Measurements from ENCODE around the gene GALNT18.

Gene GALNT18

DNA sequence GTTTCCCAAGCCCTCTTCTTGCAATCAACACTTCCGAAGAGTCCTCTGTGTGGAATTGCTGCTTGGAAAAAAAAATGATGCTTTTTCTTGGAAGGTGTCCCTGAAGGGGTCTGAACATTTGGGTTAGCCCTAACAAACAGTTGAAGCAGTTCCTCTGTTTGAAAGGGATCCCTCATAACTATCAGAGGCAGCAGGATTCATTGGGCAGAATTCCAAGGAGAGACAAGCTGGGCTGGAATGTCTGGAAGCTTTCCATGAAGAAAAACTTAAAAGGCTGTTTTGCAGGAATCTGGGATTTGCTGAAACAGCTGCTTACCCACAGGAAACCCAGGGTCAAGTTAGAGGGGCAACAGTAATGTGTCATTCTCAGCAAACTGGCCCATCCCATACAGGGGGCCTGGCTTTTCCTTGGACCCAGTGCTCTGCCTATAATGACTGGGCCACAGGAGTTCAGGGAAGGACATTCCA lies 271.9 kb downstream of the GALNT18 start:
- H3K4me2 ChIP-seq (ENCODE audit: low read depth, low read length): no peak overlapping the region
- H3F3A ChIP-seq (ENCODE audit: insufficient read depth, low read length): no peaks in the 10 kb centered on the region
- H2AFZ ChIP-seq (ENCODE audit: low read length): no peak overlapping the region
- H3K4me3 ChIP-seq (ENCODE audit: low read length): no peak overlapping the region
- no peaks in the 10 kb centered on the region for H3K79me2 ChIP-seq (ENCODE audit: low read length)
- H3K9me2 ChIP-seq (replicated peaks; ENCODE audit: insufficient read depth, low read length): no peaks in the 10 kb centered on the region
- no peaks in the 10 kb centered on the region for H3K27me3 ChIP-seq (replicated peaks; ENCODE audit: insufficient read depth, low read length)
- TF ChIP-seq EZH2phosphoT487 (IDR thresholded peaks at IDR 0.05; ENCODE audit: low read length) (no peak), EZH2 (optimal IDR thresholded peaks at IDR 0.05; ENCODE audit: low read depth, low read length) (no peak)
- TF ChIP-seq, protein P1, sequence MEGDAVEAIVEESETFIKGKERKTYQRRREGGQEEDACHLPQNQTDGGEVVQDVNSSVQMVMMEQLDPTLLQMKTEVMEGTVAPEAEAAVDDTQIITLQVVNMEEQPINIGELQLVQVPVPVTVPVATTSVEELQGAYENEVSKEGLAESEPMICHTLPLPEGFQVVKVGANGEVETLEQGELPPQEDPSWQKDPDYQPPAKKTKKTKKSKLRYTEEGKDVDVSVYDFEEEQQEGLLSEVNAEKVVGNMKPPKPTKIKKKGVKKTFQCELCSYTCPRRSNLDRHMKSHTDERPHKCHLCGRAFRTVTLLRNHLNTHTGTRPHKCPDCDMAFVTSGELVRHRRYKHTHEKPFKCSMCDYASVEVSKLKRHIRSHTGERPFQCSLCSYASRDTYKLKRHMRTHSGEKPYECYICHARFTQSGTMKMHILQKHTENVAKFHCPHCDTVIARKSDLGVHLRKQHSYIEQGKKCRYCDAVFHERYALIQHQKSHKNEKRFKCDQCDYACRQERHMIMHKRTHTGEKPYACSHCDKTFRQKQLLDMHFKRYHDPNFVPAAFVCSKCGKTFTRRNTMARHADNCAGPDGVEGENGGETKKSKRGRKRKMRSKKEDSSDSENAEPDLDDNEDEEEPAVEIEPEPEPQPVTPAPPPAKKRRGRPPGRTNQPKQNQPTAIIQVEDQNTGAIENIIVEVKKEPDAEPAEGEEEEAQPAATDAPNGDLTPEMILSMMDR (IDR thresholded peaks at IDR 0.05; ENCODE audit: low read length): no peak
- no peaks in the 10 kb centered on the region for H4K20me1 ChIP-seq (ENCODE audit: insufficient read depth, low read length)
- no peaks in the 10 kb centered on the region for H3K36me3 ChIP-seq (replicated peaks; ENCODE audit: insufficient read depth, low read length)
- no peak overlapping the region for H3K9ac ChIP-seq (ENCODE audit: low read length)
- no peak for DNase-seq
- H3K4me1 ChIP-seq (ENCODE audit: low read length): no peaks in the 10 kb centered on the region
- no peak overlapping the region for H3K27ac ChIP-seq (ENCODE audit: low read length)
- H3K9me3 ChIP-seq (replicated peaks; ENCODE audit: insufficient read depth, low read length): no peaks in the 10 kb centered on the region

DNA sequence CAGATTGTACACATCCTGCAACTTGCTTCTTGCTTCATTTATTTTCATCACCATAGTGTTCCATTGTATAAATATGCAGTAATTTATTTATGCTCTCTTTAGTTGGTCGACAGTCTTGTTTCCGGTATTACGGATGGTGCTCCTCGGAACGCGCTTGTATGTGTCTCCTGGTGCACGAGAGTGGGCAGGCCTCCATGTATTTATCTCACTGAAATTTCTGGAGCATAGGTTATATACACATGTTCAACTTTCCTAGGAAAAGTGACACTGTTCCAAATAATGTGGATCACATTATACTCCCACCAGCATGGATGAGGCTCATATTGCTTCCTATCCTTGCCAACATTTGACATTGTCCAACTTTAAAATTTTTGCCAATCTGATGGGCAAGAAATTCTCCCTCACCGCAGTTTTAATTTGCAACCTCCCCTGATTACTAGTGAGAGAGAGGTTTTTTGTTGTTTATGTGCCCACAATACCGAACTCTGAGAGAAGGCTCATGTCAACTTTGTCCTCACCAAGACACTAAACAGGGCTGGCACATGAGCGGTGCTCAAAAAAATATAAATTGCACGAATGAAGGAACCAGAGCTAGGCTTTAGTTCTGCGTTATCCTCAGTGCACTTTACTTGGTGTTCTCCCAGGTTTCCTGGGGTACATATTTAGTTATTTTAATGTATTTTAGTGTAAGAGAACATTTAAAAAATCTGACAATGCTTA lies 272.5 kb downstream of the GALNT18 start:
- H3K4me1 ChIP-seq (ENCODE audit: low read length): no peaks in the 10 kb centered on the region
- no peaks in the 10 kb centered on the region for H3K27me3 ChIP-seq (replicated peaks; ENCODE audit: insufficient read depth, low read length)
- DNase-seq: no peak
- H3K9me3 ChIP-seq (replicated peaks; ENCODE audit: insufficient read depth, low read length): no peaks in the 10 kb centered on the region
- TF ChIP-seq, protein P1 (IDR thresholded peaks at IDR 0.05; ENCODE audit: low read length): no peak
- TF ChIP-seq EZH2phosphoT487 (IDR thresholded peaks at IDR 0.05; ENCODE audit: low read length) (no peak), EZH2 (optimal IDR thresholded peaks at IDR 0.05; ENCODE audit: low read depth, low read length) (no peak)
- no peak overlapping the region for H2AFZ ChIP-seq (ENCODE audit: low read length)
- H3K79me2 ChIP-seq (ENCODE audit: low read length): no peaks in the 10 kb centered on the region
- H3F3A ChIP-seq (ENCODE audit: insufficient read depth, low read length): no peaks in the 10 kb centered on the region
- no peak overlapping the region for H3K4me3 ChIP-seq (ENCODE audit: low read length)
- no peak overlapping the region for H3K9ac ChIP-seq (ENCODE audit: low read length)
- H3K4me2 ChIP-seq (ENCODE audit: low read depth, low read length): no peak overlapping the region
- no peaks in the 10 kb centered on the region for H3K9me2 ChIP-seq (replicated peaks; ENCODE audit: insufficient read depth, low read length)
- H3K36me3 ChIP-seq (replicated peaks; ENCODE audit: insufficient read depth, low read length): no peaks in the 10 kb centered on the region
- no peak overlapping the region for H3K27ac ChIP-seq (ENCODE audit: low read length)
- no peaks in the 10 kb centered on the region for H4K20me1 ChIP-seq (ENCODE audit: insufficient read depth, low read length)

DNA sequence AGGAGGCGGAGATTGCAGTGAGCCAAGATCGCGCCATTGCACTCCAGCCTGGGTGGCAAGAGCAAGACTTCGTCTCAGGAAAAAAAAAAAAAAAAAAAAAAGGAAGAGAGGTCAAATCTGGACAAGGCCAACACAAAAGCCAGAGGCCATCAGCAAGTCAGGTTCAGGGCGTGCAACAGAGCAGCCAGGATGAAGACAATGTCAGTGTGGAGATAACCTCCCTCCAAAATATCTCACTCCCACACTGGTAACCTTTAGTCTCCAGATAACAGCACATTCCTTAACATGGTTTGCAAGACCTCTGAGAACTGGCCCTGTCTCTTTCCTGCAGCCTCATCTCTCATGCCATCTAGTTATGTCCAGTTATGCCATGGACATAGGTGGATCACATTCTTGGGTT lies 273.5 kb downstream of the GALNT18 start:
- no peaks in the 10 kb centered on the region for H3K27me3 ChIP-seq (replicated peaks; ENCODE audit: insufficient read depth, low read length)
- H3K27ac ChIP-seq (ENCODE audit: low read length): no peak overlapping the region
- TF ChIP-seq, protein P1 (IDR thresholded peaks at IDR 0.05; ENCODE audit: low read length): no peak
- TF ChIP-seq EZH2 (optimal IDR thresholded peaks at IDR 0.05; ENCODE audit: low read depth, low read length) (no peak), EZH2phosphoT487 (IDR thresholded peaks at IDR 0.05; ENCODE audit: low read length) (no peak)
- no peaks in the 10 kb centered on the region for H3K4me1 ChIP-seq (ENCODE audit: low read length)
- no peak overlapping the region for H3K4me3 ChIP-seq (ENCODE audit: low read length)
- H3F3A ChIP-seq (ENCODE audit: insufficient read depth, low read length): no peaks in the 10 kb centered on the region
- no peak overlapping the region for H3K9ac ChIP-seq (ENCODE audit: low read length)
- no peaks in the 10 kb centered on the region for H3K9me3 ChIP-seq (replicated peaks; ENCODE audit: insufficient read depth, low read length)
- DNase-seq: no peak
- no peak overlapping the region for H3K4me2 ChIP-seq (ENCODE audit: low read depth, low read length)
- no peaks in the 10 kb centered on the region for H3K79me2 ChIP-seq (ENCODE audit: low read length)
- no peaks in the 10 kb centered on the region for H3K9me2 ChIP-seq (replicated peaks; ENCODE audit: insufficient read depth, low read length)
- no peaks in the 10 kb centered on the region for H4K20me1 ChIP-seq (ENCODE audit: insufficient read depth, low read length)
- H2AFZ ChIP-seq (ENCODE audit: low read length): no peak overlapping the region
- no peaks in the 10 kb centered on the region for H3K36me3 ChIP-seq (replicated peaks; ENCODE audit: insufficient read depth, low read length)
